HG03342 (cell line): Measurements from ENCODE around the gene MTNR1B.

Experiments
- ATAC-seq: cut with Tn5 transposase; IDR thresholded peaks from one replicate; pipeline ENCODE4 v1.9.1; 2021; ENCODE audit warnings: mild to moderate bottlenecking, moderate library complexity; ENCODE audit not compliant: unreplicated experiment

Gene MTNR1B

GRCh38 chr11:92969634-92970347, at the start of gene MTNR1B:
TSS of gene MTNR1B (plus strand) at chr11:92969651. CDS start at chr11:92969726, 75 bp downstream.
- no peak for ATAC-seq

DNA sequence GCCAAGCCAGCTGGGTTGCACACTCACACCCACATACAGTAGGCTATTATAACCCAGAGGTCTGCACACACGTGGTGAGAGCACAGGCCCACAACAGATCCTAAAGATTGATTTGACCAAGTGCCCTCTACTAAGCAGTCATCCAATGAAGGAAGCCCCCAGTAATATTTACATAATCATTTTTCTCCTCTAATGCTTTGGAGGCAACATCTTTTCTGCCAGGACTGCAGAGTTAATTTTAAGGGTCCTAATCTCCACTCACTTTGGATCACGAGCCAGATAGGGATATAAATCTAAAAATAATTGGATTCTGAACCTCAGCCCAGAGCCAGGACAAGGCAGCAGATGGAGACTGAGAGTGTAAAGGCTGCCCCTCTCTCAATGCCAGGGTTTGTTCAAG, 49.1 kb upstream of the MTNR1B start:
- no peak for ATAC-seq

DNA sequence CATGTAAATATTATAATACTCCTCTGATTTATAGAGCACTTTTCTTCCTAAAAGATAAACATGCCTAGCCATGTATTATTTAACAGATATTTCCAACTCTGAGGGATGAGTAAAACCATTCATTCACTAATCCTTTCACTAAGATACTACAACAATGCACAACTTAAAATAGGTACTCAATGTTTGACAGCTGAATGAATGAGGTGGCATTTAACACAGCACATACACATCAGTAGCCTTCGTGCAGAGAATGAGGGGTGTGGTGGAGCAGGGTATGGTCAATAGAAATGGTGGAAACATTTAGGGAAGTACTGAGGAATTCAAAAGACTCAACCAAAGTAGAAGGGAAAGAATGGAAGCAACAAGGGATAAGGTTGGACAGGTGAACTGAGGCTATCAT, 46.7 kb upstream of the MTNR1B start:
- no peak for ATAC-seq

DNA sequence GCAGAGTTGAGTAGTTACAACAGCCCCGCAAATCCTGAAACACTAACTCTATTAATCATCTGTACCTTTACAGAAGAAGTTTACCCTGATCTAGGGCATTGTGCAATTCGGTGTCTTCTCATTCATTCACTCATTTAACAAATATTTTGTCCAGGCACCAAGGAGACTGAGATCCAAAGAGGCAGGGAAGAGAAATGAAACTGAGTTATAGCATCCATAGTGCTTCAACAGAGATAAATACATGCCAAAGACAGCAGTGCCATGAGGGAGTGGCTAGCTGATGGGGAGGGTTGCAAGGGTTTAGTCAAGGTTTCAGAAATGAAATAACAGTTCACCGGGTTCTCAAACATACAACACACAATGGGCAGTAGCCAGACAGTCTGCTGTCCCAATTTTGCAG, 40.2 kb upstream of the MTNR1B start:
- ATAC-seq, result no peak

DNA sequence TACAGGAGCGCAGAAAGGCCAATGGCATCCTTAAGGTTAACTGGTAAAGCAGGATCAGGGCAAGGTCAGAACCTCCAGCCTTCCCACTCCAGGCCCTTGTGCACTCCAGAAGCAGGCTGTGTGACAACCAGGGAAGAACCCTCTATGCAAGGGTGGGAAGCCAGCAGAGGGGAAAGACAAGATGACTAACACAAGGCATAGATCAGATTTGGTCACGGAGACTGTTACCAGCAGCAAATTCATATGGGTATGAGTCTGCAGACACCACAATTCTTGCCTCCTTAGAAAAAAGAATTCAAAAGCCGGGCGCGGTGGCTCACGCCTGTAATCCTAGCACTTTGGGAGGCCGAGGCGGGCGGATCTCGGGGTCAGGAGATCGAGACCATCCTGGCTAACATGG, 39.8 kb upstream of the MTNR1B start:
- no peak for ATAC-seq

GRCh38 chr11:92931746-92932422, 37.6 kb upstream of the MTNR1B start:
- ATAC-seq, result no peak

DNA sequence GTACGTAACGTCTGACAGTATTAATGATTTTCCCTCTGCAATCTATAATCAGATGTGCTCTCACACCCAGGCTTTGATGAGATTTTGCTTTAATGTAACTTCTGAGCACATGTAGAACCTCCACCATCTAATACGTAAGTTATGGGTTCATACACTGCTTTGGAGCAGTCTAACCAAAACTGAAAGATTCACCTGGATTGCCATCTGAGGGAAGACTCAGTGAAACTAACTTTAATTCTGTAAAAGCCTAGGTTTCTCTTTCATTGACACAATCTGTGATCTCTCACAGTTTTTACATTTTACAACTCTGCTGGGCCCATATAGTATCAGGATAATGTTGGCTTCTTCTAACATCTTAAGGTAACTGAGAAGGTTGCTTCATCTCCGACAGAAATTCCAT, 30.1 kb upstream of the MTNR1B start:
- no peak for ATAC-seq

DNA sequence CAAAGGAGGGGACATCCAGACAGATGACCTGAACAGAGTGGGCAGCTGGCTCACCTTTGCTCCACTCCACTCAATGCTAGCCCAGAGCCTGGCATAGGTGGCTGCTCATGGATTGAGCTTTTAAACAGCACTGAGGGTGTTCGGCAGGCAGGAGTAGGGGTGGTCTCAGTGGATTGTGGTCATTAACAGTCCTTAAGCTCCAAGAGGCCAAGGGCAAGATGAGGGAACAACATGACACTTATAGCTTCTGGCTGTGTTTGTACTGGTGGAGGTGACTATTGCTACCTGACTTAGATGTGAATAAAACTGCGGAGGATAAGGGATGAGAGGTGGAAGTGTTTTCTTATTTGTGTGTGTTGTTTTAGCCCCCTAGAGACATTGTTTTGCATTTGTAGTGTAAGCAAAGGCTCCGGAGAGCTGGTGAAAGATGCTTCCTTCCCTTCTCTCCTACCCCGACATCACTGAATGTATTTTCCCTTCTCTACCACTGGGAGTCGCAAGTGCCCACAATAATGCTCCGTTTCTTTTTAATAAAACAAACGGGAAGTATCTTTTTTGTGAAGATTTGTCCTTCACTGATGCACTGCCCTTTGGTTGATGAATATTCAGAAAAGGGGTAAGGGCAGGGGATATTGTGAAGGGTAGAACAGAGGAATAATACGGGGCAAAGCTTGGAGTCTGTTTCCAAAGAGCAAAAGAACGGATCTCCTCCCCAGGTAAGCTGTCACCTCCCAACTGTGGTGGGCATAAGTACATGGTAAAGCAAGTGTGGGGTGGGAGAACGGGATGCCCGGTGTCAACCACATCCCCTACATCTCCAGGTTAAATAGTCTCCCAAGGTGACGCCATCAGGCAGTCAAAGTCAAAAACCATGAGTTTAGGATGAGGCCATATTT, 27.5 kb upstream of the MTNR1B start:
- peak; percentile 78 for ATAC-seq

DNA sequence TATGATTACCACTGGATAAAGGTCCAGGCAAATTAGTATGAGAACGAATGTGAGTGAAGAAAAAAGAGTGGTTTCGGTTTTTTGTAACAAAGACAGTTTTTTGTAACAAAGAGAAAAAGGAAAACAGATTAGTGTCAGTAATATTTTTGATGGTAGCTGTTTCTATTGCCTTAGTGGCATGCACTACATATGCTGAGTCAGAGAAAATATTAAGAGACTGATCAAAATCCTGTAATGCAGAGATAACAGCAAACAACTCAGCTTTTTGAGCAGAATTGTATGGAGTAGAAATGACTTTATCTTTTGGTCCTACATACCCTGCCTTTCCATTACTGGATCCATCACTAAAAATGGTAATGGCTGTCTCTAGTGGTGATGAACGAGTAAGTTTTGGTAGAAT, 22.7 kb upstream of the MTNR1B start:
- no peak for ATAC-seq

- ATAC-seq, result no peak
These were observed 21.3 kb upstream of the MTNR1B start for GRCh38 chr11:92948116-92948515.

- no peak for ATAC-seq
These were observed 15.4 kb upstream of the MTNR1B start for GRCh38 chr11:92954003-92954402.

DNA sequence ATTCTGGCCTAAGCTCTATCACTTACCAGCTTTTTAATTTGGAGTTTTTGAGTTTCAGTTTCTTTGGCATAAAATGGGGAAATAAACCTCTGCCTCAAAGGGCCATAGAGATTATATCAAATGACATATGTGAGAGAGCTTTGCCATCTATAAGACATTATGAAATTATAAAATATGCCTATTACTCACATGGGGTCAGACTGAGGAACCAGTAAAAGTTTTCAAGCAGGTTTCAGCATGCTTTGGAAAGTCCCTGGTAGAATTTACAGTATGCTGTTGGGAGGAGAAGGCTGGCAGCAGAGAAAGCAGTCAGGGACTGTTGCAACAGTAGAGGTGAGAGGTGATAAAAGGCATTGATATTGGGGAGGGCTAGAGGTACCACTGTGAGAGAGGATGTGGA, 13.6 kb upstream of the MTNR1B start:
- no peak for ATAC-seq

DNA sequence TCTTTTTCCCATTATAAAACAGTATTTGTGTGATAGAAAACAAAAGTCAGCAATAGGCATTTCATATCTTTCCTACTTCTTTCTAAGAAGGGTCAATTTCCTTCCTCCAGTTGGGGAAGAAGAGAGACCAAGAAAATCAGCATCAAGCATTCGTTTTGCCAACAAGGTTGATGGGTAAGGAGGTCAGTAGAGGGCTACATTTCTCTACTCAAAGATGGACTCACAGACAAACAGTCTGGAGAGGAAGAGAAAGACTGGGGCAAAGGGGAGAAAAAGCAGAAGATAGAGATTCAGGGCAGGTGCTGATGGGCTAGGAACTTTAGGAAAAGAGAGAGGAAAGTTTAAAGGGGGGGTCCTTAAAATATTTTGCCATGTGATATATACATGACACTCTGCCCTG, 8.6 kb upstream of the MTNR1B start:
- no peak for ATAC-seq

- no peak for ATAC-seq
These were observed 7.0 kb upstream of the MTNR1B start for GRCh38 chr11:92962446-92962845.

GRCh38 chr11:92964471-92964870, 5.0 kb upstream of the MTNR1B start:
- no peak for ATAC-seq

DNA sequence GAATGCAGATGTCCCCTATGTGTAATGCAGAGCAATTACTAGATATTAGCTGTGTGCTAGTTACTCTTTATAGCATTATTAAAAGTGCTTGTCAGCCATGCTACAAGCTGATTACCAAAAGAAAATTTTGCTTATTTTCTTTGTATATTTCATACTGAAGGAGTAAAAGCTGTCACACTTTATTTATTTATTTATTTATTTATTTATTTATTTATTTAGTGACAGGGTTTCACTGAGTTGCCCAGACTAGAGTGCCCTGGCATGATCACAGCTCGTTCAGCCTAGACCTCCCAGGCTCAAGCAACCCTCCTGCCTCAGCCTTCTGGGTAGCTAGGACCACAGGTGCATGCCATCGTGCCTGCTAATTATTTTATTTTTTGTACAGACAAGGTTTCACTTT, 4.3 kb upstream of the MTNR1B start:
- no peak for ATAC-seq

DNA sequence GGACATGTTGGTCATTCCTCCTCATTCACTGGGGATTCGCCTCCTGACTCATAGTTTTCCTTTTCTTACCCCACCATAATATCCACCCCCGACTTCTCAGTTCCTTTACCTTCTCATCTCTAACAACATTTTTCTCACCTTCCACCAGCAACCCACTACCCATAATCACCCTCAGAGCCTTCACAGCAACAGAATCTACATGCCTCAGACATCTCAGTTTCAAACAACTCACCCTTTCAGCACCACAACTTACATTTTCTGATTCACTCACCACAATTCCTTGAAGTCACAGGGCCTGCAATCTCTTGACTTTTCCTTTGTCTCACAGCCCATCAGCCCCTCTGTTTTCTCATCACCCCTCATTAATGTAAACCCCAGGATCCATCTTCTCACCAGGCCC, 2.3 kb upstream of the MTNR1B start:
- ATAC-seq, result no peak

DNA sequence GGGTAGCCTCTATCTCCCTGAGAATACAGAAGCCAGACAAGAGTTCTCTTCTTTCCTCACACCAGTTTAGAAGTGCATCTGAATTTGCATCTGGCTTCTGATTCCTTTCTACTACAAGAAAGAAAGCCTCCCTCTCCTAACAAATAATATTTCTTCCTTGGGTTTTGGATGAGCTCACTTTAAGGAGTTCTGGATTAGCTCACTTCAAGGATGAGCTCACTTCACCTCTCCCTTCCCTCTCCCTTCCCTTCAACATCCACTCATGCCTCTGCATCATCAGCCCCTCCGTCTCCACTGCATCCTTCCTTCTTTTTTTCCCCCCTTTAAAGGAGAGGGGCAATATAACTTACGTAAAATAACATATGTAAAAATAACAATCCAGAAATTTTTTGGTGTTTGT, 1.6 kb upstream of the MTNR1B start:
- no peak for ATAC-seq

DNA sequence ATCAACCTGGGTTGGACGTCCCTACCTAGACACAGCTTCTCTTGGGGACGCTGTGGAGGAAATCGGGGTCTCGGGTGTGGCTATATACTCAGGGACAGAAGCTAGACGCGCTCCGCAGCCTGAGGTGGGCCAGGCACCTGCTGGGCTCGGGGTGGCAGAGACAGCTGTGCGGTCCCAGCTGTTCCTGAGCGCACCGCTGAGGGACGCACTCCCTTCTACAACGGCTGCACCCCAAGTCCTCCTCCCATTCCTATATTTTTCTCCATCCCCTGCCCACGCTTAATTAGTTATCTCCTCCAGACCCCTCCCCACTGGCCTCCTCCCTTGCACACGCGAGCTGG, 188 bp upstream of the MTNR1B start:
- ATAC-seq, result no peak

DNA sequence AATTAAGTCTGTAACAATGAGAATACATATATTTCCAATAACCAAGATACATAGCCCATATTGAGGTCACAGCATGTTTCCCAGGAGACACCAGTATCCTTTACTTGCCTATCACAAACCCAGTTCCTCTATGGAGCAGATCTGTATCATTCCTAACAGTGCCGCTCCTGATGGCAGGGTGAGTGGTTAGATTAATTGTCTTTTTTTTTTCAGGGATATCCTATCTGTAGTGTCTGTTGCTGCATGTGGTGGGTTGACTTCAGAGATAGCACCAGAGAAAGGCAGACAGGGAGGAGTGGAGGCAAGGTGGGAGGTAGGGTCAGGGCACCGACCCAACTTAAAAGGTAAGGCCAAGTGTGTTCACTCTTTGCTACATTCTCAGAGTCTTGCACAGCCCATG, 2.8 kb downstream of the MTNR1B start:
- no peak for ATAC-seq

- ATAC-seq, result no peak
These were observed 5.8 kb downstream of the MTNR1B start for GRCh38 chr11:92975285-92975684.

GRCh38 chr11:92976681-92977080, 7.2 kb downstream of the MTNR1B start:
- ATAC-seq, result no peak
